ENCODE results near the gene INPP5A. TPM values are rescaled to one million over a fixed set of nuclear protein-coding genes. Genes with fewer than 3 reads are reported as not detected.

INPP5A gene
- total and polyA plus RNA-seq, 10 of the 15 experiments (the other 5 are each of a cell fraction or from before 2014, with no cell fraction given), result 0.52 to 15.0 (median 6.3) TPM

DNA sequence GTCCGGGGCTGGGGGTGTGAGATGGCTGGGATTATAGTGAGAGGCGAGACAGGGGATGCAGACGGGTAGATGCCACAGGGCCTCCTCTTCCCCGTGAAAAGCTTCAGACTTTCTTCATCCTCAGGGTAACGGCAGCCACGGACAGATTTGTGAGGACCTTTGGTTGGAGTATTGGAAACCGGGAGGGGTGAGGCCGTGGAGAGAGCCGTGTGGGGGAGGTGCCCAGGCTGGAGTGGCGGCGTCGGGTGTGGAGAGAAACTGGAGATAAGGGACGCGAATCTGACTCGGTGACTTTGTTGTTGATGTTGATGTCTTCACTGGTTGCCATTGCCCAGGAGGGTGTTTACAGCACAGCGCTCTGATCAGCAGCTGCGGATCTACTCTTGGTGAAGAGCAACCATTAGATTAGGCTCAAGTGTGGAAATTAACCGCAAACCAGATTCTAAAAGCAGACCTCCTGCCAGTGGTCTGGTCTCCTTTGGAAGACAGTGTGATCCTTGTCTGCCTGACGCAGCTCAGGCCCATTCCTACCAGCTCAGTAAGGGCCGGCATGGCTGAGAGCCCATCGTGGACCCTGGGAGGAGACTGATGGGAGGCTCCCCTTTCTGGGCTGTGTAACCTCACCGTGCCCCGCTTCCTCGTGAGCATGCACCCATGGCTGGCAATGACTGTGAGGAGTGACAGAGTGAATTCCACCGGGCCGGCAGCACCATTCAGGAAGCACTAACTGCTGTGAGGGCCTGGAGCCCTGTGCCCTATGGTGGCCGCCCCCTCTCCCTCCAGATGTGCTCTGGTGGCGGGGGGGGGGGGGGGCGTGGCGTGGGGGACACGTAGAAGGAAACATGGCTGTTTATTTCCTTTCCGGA, 90.3 kb downstream of the INPP5A start:
- Histone ChIP-seq H3K36me3 (ENCODE audit: control insufficient read depth in 2 of 2, insufficient read depth in 2 of 2, low read length in 1 of 2) (no peaks in the 10 kb centered on the region; a peak in 1 of 4 replicates), H3K9me3 (replicated peaks; ENCODE audit: control insufficient read depth, insufficient read depth, low read length) (no peaks in the 10 kb centered on the region), H3K4me3 (no peak overlapping the region), H3K27me3 (replicated peaks in 1 of 2; ENCODE audit: control insufficient read depth in 2 of 2, insufficient read depth in 2 of 2, low read length in 1 of 2) (no peaks in the 10 kb centered on the region), H3K4me1 (ENCODE audit: control insufficient read depth, insufficient read depth, low read length) (no peaks in the 10 kb centered on the region), H3K4me2 (ENCODE audit: control insufficient read depth, insufficient read depth) (no peak overlapping the region), H2AFZ (ENCODE audit: control insufficient read depth, low read depth, low read length) (no peak overlapping the region), H3K9ac (ENCODE audit: control insufficient read depth, insufficient read depth, low read length) (no peak overlapping the region), H4K20me1 (ENCODE audit: control insufficient read depth, insufficient read depth) (no peaks in the 10 kb centered on the region), H3K79me2 (ENCODE audit: control insufficient read depth, insufficient read depth, low read length) (no peaks in the 10 kb centered on the region), H3K27ac (ENCODE audit: control insufficient read depth, insufficient read depth) (no peak overlapping the region)
- WGBS (ENCODE audit: insufficient coverage, insufficient replicate concordance, low lambda C conversion rate, missing lambda C conversion rate), result 74% methylated on average over 27 of the region's 32 CpGs
- in situ Hi-C loops (cut with MboI), result no loop called here
- ChIA-PET SMC1A (ENCODE audit: uncharacterized antibody, unreplicated experiment) (no interaction called here), CTCF (no interaction called here), RAD21 (ENCODE audit: unreplicated experiment) (no interaction called here), POLR2A (no interaction called here)
- no peak for DNase-seq (ENCODE audit: low read depth, low spot score)
- no peak for TF ChIP-seq CHD1 (IDR thresholded peaks at IDR 0.05; ENCODE audit: low read depth, low read length)
- no peak for TF ChIP-seq TARDBP (IDR thresholded peaks at IDR 0.05; ENCODE audit: borderline replicate concordance)
- TF ChIP-seq FOXM1 (IDR thresholded peaks at IDR 0.05; ENCODE audit: low read depth, low read length), result no peak
- no peak for TF ChIP-seq RUNX3 (IDR thresholded peaks at IDR 0.05; ENCODE audit: low read length)
- TF ChIP-seq ASH2L (IDR thresholded peaks at IDR 0.05; ENCODE audit: borderline replicate concordance, low read depth), result no peak
- TF ChIP-seq GABPA (IDR thresholded peaks at IDR 0.05; ENCODE audit: low read depth), result no peak
- TF ChIP-seq PAX5 (IDR thresholded peaks at IDR 0.05; ENCODE audit: borderline replicate concordance, low read depth, low read length), result no peak
- no peak for TF ChIP-seq ZSCAN29 (IDR thresholded peaks at IDR 0.05)
- no TSS peak for BruUV-seq (replicated peaks)
- no peak for FAIRE-seq
- no peak for ATAC-seq
- intact Hi-C loops (cut with micrococcal nuclease; ENCODE audit: unreplicated experiment), result no loop called here

All from GM12878 (cell line).